KMS-11 (cell line): ENCODE results near the gene MESD.

Source experiments
- H2AFZ ChIP-seq: fragments of 200-600 bp; sonication (generic); 2 replicates; pipeline ENCODE4 v1.6.1; 2016; ENCODE audit warnings: antibody characterized with exemption, mixed run types, low read depth
- H3K27ac ChIP-seq: fragments of 200-600 bp; sonication (generic); 2 replicates; pipeline ENCODE4 v1.6.1; 2016; ENCODE audit warnings: mild to moderate bottlenecking, mixed run types
- H3K27me3 ChIP-seq: fragments of 200-600 bp; sonication (generic); 2 replicates; pipeline ENCODE4 v1.6.1; 2017; ENCODE audit warnings: mild to moderate bottlenecking, low read depth, mixed run types, moderate library complexity; ENCODE audit not compliant: insufficient read depth
- H3K36me3 ChIP-seq: fragments of 200-600 bp; sonication (generic); 2 replicates; pipeline ENCODE4 v1.6.1; 2017; ENCODE audit warnings: mild to moderate bottlenecking, mixed run types; ENCODE audit not compliant: insufficient read depth
- H3K4me1 ChIP-seq: fragments of 200-600 bp; sonication (generic); 2 replicates; pipeline ENCODE4 v1.6.1; 2016; ENCODE audit warnings: mild to moderate bottlenecking, low read depth, mixed run types; ENCODE audit not compliant: poor library complexity, severe bottlenecking
- H3K4me2 ChIP-seq: fragments of 200-600 bp; sonication (generic); 2 replicates; pipeline ENCODE4 v1.7.0; 2016; ENCODE audit warnings: mild to moderate bottlenecking, mixed run types
- H3K4me3 ChIP-seq: fragments of 200-600 bp; sonication (generic); IDR thresholded peaks from 2 replicates; pipeline ENCODE4 v1.6.1; 2017; ENCODE audit warnings: low read depth, low read length, mixed read lengths; ENCODE audit not compliant: insufficient read depth
- H3K79me2 ChIP-seq: fragments of 200-600 bp; sonication (generic); 2 replicates; pipeline ENCODE4 v1.6.1; 2016; ENCODE audit warnings: low read depth, mixed run types; ENCODE audit not compliant: insufficient read depth
- H3K9ac ChIP-seq: fragments of 200-600 bp; sonication (generic); 2 replicates; pipeline ENCODE4 v1.6.1; 2016; ENCODE audit warnings: mild to moderate bottlenecking, mixed run types
- H4K20me1 ChIP-seq: fragments of 200-600 bp; sonication (generic); 2 replicates; pipeline ENCODE4 v1.6.1; 2016; ENCODE audit warnings: mild to moderate bottlenecking, mixed run types; ENCODE audit not compliant: insufficient read depth
- TF ChIP-seq, protein P1 (sequence below): fragments of 200-600 bp; sonication (generic); conservative IDR thresholded peaks from 2 replicates; pipeline ENCODE4 v1.6.1; 2017; ENCODE audit warnings: low read depth, mild to moderate bottlenecking, antibody characterized with exemption, low read length, moderate library complexity, mixed read lengths

The MESD gene

GRCh38 chr15:80913541-80913940, 76.1 kb downstream of the MESD start:
- Histone ChIP-seq H3K27ac (no peak overlapping the region), H3K79me2 (no peaks in the 10 kb centered on the region), H2AFZ (no peak overlapping the region), H4K20me1 (no peaks in the 10 kb centered on the region), H3K4me3 (no peak overlapping the region), H3K36me3 (no peaks in the 10 kb centered on the region), H3K27me3 (no peaks in the 10 kb centered on the region), H3K4me1 (no peaks in the 10 kb centered on the region), H3K4me2 (no peak overlapping the region), H3K9ac (no peak overlapping the region)
- TF ChIP-seq, protein P1, sequence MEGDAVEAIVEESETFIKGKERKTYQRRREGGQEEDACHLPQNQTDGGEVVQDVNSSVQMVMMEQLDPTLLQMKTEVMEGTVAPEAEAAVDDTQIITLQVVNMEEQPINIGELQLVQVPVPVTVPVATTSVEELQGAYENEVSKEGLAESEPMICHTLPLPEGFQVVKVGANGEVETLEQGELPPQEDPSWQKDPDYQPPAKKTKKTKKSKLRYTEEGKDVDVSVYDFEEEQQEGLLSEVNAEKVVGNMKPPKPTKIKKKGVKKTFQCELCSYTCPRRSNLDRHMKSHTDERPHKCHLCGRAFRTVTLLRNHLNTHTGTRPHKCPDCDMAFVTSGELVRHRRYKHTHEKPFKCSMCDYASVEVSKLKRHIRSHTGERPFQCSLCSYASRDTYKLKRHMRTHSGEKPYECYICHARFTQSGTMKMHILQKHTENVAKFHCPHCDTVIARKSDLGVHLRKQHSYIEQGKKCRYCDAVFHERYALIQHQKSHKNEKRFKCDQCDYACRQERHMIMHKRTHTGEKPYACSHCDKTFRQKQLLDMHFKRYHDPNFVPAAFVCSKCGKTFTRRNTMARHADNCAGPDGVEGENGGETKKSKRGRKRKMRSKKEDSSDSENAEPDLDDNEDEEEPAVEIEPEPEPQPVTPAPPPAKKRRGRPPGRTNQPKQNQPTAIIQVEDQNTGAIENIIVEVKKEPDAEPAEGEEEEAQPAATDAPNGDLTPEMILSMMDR, result no peak

DNA sequence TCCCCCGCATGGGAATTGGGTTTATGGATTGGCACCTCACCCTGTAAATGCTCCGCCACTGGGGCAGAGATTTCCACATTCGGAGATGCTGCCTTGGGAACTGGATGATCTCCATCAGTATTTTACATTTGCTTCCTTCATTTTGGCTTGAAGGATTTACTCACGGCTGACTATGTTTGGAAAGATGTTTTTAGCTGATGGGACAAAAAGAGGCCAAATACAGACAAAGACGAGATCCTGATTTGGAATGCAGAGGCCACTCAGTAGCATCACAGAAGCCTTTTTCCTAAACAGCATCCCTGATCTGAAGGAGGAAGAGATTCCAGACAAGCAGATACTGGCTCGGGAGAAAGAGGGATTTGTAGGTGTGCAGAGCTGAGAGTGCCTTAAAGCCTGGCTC, 76.9 kb downstream of the MESD start:
- Histone ChIP-seq H4K20me1 (no peaks in the 10 kb centered on the region), H3K4me1 (no peaks in the 10 kb centered on the region), H3K9ac (no peak overlapping the region), H3K27me3 (no peaks in the 10 kb centered on the region), H3K36me3 (no peaks in the 10 kb centered on the region), H3K4me2 (no peak overlapping the region), H3K4me3 (no peak overlapping the region), H3K27ac (no peak overlapping the region), H3K79me2 (no peaks in the 10 kb centered on the region), H2AFZ (no peak overlapping the region)
- TF ChIP-seq, protein P1, result no peak

- Histone ChIP-seq H3K27ac (no peak overlapping the region), H3K79me2 (no peaks in the 10 kb centered on the region), H3K36me3 (no peaks in the 10 kb centered on the region), H3K4me2 (no peak overlapping the region), H3K4me3 (no peak overlapping the region), H2AFZ (no peak overlapping the region), H3K9ac (no peak overlapping the region), H4K20me1 (no peaks in the 10 kb centered on the region), H3K4me1 (no peaks in the 10 kb centered on the region), H3K27me3 (no peaks in the 10 kb centered on the region)
- TF ChIP-seq, protein P1, result no peak
Measured at GRCh38 chr15:80911821-80912220, 77.8 kb downstream of the MESD start.

GRCh38 chr15:80906159-80906766, 83.4 kb downstream of the MESD start:
- Histone ChIP-seq H2AFZ (no peak overlapping the region), H3K27ac (no peak overlapping the region), H3K36me3 (no peaks in the 10 kb centered on the region), H3K4me1 (no peaks in the 10 kb centered on the region), H3K4me3 (no peak overlapping the region), H3K9ac (no peak overlapping the region), H3K4me2 (no peak overlapping the region), H3K79me2 (no peaks in the 10 kb centered on the region), H3K27me3 (no peaks in the 10 kb centered on the region), H4K20me1 (no peaks in the 10 kb centered on the region)
- TF ChIP-seq, protein P1, result no peak
